ENCODE data around the gene SYK. TPM values are rescaled to one million over a fixed set of nuclear protein-coding genes. Genes with fewer than 3 reads are reported as not detected.

Gene SYK
- total and polyA plus RNA-seq, 2 of the 4 experiments (the other 2 are of a cell fraction) = not detected

GRCh38 chr9:90905822-90906221 lies 104.2 kb downstream of the SYK start:
- Histone ChIP-seq H3K9ac (ENCODE audit: low read depth, low read length) (no peak overlapping the region), H3K4ac (ENCODE audit: low read depth, low read length) (no peak overlapping the region), H3K14ac (replicated peaks; ENCODE audit: low read depth, low read length) (no peak overlapping the region), H2BK120ac (ENCODE audit: low read depth, low read length) (no peak overlapping the region), H3K4me3 (ENCODE audit: insufficient read depth, low read depth, low read length) (no peak overlapping the region), H3K27ac (ENCODE audit: insufficient read depth, low read length) (no peak overlapping the region), H2AK9ac (replicated peaks; ENCODE audit: low read depth, low read length, poor library complexity) (no peak overlapping the region), H4K91ac (ENCODE audit: insufficient read depth, low read depth, low read length) (no peak overlapping the region), H4K8ac (ENCODE audit: low read depth in 2 of 2, low read length in 2 of 2) (no peak overlapping the region), H3K79me1 (ENCODE audit: low read depth in 1 of 2, low read length in 2 of 2) (no peaks in the 10 kb centered on the region), H3K4me1 (ENCODE audit: control insufficient read depth, insufficient read depth, low read length) (peaks cover 2% of the 10 kb centered on the region; the same call in 1 of the 2 replicates), H3K18ac (ENCODE audit: low read depth, low read length) (no peak overlapping the region), H4K20me1 (ENCODE audit: insufficient read depth, low read length) (no peaks in the 10 kb centered on the region), H3K56ac (ENCODE audit: extremely low read depth, insufficient read depth, low read length) (no peak overlapping the region), H4K5ac (ENCODE audit: low read depth, low read length) (no peak overlapping the region), H2AK5ac (ENCODE audit: low read depth, low read length) (no peak overlapping the region), H2BK15ac (ENCODE audit: low read depth, low read length) (no peak overlapping the region), H2BK5ac (ENCODE audit: low read depth, low read length, poor library complexity, severe bottlenecking) (no peak overlapping the region), H3K23ac (ENCODE audit: low read depth, low read length) (no peak overlapping the region), H3K27me3 (ENCODE audit: control insufficient read depth, insufficient read depth, low read length) (peaks cover under 1% of the 10 kb centered on the region), H3K36me3 (ENCODE audit: control insufficient read depth, insufficient read depth, low read length) (no peaks in the 10 kb centered on the region), H3K9me1 (ENCODE audit: insufficient read depth, low read length) (no peaks in the 10 kb centered on the region), H2BK20ac (ENCODE audit: low read depth, low read length) (no peak overlapping the region), H2AFZ (replicated peaks; ENCODE audit: low read length, poor library complexity) (no peak overlapping the region), H3K9me3 (ENCODE audit: control insufficient read depth, insufficient read depth, low read length) (peaks cover 8% of the 10 kb centered on the region), H3K4me2 (ENCODE audit: low read depth, low read length) (no peak overlapping the region)
- intact Hi-C loops (cut with micrococcal nuclease) (no loop called here), dilution Hi-C loops (cut with HindIII; ENCODE audit: low sequenced_read_pairs, unreplicated experiment) (no loop called here), in situ Hi-C loops (cut with MboI; ENCODE audit: low sequenced_read_pairs) (no loop called here)
- ATAC-seq (ENCODE audit: low read depth) (no peak), DNase-seq (no peak)
- ChIA-PET POLR2A (ENCODE audit: unreplicated experiment) (no interaction called here), CTCF (interaction anchor here (1.0 kb wide), 1 partner anchor 10 kb away, joined by 3 read pairs; no protein-coding TSS in a partner anchor)
- BruUV-seq (replicated peaks) = no TSS peak
- no CpG with 5 or more reads among the region's 3 CpGs for WGBS, 2 experiments (ENCODE audit: extremely low coverage in 2 of 2, insufficient read length in 1 of 2)
- TF ChIP-seq CHD1 (IDR thresholded peaks at IDR 0.05; ENCODE audit: low read depth, low read length) (no peak), BHLHE40 (IDR thresholded peaks at IDR 0.05; ENCODE audit: low read depth, low read length) (no peak), MXI1 (IDR thresholded peaks at IDR 0.05; ENCODE audit: borderline replicate concordance, low read depth, low read length) (no peak), MAFK (IDR thresholded peaks at IDR 0.05; ENCODE audit: low read depth, low read length) (no peak), RCOR1 (IDR thresholded peaks at IDR 0.05; ENCODE audit: insufficient replicate concordance, low read length) (no peak), CEBPB (IDR thresholded peaks at IDR 0.05; ENCODE audit: low read depth, low read length) (no peak), RAD21 (IDR thresholded peaks at IDR 0.05; ENCODE audit: low read length) (no peak), NFE2L2 (IDR thresholded peaks at IDR 0.05; ENCODE audit: low read depth, low read length) (no peak), POLR2A (IDR thresholded peaks at IDR 0.05; ENCODE audit: low read depth, low read length) (no peak), ELK1 (IDR thresholded peaks at IDR 0.05; ENCODE audit: borderline replicate concordance, low read depth, low read length) (no peak), SMC3 (IDR thresholded peaks at IDR 0.05; ENCODE audit: low read depth, low read length) (no peak), MAZ (IDR thresholded peaks at IDR 0.05; ENCODE audit: borderline replicate concordance, low read depth, low read length) (no peak), USF2 (IDR thresholded peaks at IDR 0.05; ENCODE audit: low read depth, low read length) (no peak), FOS (IDR thresholded peaks at IDR 0.05; ENCODE audit: low read depth, low read length) (no peak), CTCF (conservative IDR thresholded peaks at IDR 0.05; ENCODE audit: low read depth, low read length) (no peak), RFX5 (IDR thresholded peaks at IDR 0.05; ENCODE audit: low read depth, low read length) (no peak)
